ENCODE measurements around the gene TPM2. TPM values are rescaled to one million over a fixed set of nuclear protein-coding genes. Genes with fewer than 3 reads are reported as not detected.

Gene TPM2
- total and polyA plus RNA-seq, 9 of the 15 experiments (the other 6 are each of a cell fraction or from before 2014, with no cell fraction given) = 0.28 to 16.1 (median 4.5) TPM

- TF ChIP-seq BRF2 (IDR thresholded peaks at IDR 0.05; ENCODE audit: borderline replicate concordance, insufficient read depth, insufficient read length) (no peak), ZBED1 (IDR thresholded peaks at IDR 0.05) (no peak), POLR2H (tag; IDR thresholded peaks at IDR 0.05; ENCODE audit: low read depth) (no peak), NFE2L1 (tag; IDR thresholded peaks at IDR 0.05; ENCODE audit: borderline replicate concordance, low read depth) (no peak), BRD4 (IDR thresholded peaks at IDR 0.05) (no peak), SLC30A9 (CRISPR knock-in tag; IDR thresholded peaks at IDR 0.05) (no peak), ETS1 (conservative IDR thresholded peaks at IDR 0.05; ENCODE audit: control insufficient read depth, low read depth, low read length) (no peak), ETV5 (CRISPR knock-in tag; IDR thresholded peaks at IDR 0.05; ENCODE audit: low read depth) (no peak)
Observed at GRCh38 chr9:35708146-35708545, 18.4 kb upstream of the TPM2 start (continued).

- H4K20me1 ChIP-seq (replicated peaks; ENCODE audit: control insufficient read depth, insufficient read depth, low read length) = no peaks in the 10 kb centered on the region
- no peak overlapping the region for H3K4me2 ChIP-seq (ENCODE audit: insufficient read depth, low read length)
- no peaks in the 10 kb centered on the region for H3K27me3 ChIP-seq (ENCODE audit: control insufficient read depth in 2 of 2, insufficient read depth in 2 of 2, low read length in 2 of 2)
- no peak overlapping the region for H3K27ac ChIP-seq (ENCODE audit: extremely low read depth, low read depth, low read length)
- H3K9me1 ChIP-seq (ENCODE audit: control insufficient read depth, insufficient read depth, low read length) = peaks cover 3% of the 10 kb centered on the region
- no peaks in the 10 kb centered on the region for H3K79me2 ChIP-seq (ENCODE audit: control insufficient read depth, insufficient read depth, low read length)
- peaks cover 92% of the 10 kb centered on the region for H3K36me3 ChIP-seq (ENCODE audit: control insufficient read depth, insufficient read depth, low read length)
- intact Hi-C loops (cut with micrococcal nuclease) (no loop called here), in situ Hi-C loops (cut with MboI) (no loop called here)
- H3K9me3 ChIP-seq (replicated peaks; ENCODE audit: control insufficient read depth, insufficient read depth, low read depth, low read length) = no peaks in the 10 kb centered on the region
- FAIRE-seq (no peak), DNase-seq (ENCODE audit: extremely low read depth in 1 of 4, low spot score in 3 of 4) (no peak), ATAC-seq (no peak)
- no peak overlapping the region for H3K9ac ChIP-seq (ENCODE audit: insufficient read depth in 1 of 2, low read depth in 2 of 2, low read length in 2 of 2)
- H3K4me1 ChIP-seq (replicated peaks in 1 of 2; ENCODE audit: control insufficient read depth in 2 of 2, insufficient read depth in 2 of 2, low read length in 2 of 2) = no peaks in the 10 kb centered on the region
- 96% methylated on average over 9 of the region's 10 CpGs for WGBS (ENCODE audit: insufficient coverage, low coverage, missing lambda C conversion rate)
- POLR2A ChIA-PET = interaction anchor here (1.3 to 1.8 kb wide), 4 partner anchors 10 to 15 kb away, joined by 3 to 8 read pairs (median 4); no protein-coding TSS in a partner anchor
- BruUV-seq (replicated peaks) = no TSS peak
- CTCF ChIA-PET (ENCODE audit: low intra/inter-chr PET ratio) = no interaction called here
- H2AFZ ChIP-seq (ENCODE audit: low read depth, low read length) = no peak overlapping the region
- H3K4me3 ChIP-seq = no peak overlapping the region
- no peak for TF ChIP-seq ZBTB9 (CRISPR knock-in tag; IDR thresholded peaks at IDR 0.05)
Observed at GRCh38 chr9:35706951-35707350, 17.2 kb upstream of the TPM2 start.
